Esophagus mucosa (tissue), 1 donor: ENCODE measurements around the gene UFSP1. TPM values are rescaled to one million over a fixed set of nuclear protein-coding genes. Genes with fewer than 3 reads are reported as not detected.

Source experiments
- ATAC-seq: fragments of 200-7000 bp; cut with Tn5 transposase; one replicate; pipeline ENCODE4 v1.9.1; 2020
- total RNA-seq: library from RNA; stranded (reverse); gene quantifications from one replicate; pipeline ENCODE4 v1.2.4, GENCODE V29; 2023
- donor health status: DM: yes; HTN: yes; CAD: no.

Gene UFSP1
- total RNA-seq, 1 donor from 2014 or later, result 2.1 TPM

- no peak for ATAC-seq
These were observed 8.9 kb downstream of the UFSP1 start for GRCh38 chr7:100880645-100881044.

- no peak for ATAC-seq
These were observed 9.7 kb downstream of the UFSP1 start for GRCh38 chr7:100879685-100880261.

DNA sequence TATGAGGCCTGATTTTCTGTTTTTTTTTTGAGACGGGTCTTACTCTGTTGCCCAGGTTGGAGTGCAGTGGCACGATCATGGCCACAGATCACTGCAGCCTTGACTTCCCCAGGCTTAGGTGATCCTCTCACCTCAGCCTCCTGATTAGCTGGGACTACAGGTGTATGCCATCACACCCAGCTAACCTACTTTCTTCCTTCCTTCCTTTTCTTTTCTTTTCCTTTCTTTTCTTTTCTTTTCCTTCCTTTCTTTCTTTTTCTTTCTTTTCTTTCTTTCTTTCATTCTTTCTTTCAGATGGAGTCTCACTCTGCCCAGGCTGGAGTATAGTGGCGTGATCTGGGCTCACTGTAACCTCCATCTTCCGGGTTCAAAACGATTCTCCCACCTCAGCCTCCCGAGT, 10.8 kb downstream of the UFSP1 start:
- ATAC-seq, result no peak

DNA sequence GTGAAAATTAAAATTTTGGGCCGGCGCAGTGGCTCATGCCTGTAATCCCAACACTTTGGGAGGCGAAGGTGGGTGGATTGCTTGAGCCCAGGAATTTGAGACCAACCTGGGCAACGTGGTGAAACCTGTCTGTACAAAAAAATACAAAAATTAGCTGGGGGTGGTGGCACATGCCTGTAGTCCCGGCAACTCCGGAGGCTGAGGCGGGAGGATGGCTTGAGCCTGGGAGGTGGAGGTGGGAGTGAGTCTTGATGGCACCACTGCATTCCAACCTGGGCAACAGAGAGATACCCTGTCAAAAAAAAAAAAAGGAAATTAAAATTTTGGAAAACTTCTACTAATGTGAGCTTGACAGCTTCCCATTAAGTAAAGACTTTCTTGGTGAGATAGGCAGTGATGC, 11.5 kb downstream of the UFSP1 start:
- no peak for ATAC-seq

DNA sequence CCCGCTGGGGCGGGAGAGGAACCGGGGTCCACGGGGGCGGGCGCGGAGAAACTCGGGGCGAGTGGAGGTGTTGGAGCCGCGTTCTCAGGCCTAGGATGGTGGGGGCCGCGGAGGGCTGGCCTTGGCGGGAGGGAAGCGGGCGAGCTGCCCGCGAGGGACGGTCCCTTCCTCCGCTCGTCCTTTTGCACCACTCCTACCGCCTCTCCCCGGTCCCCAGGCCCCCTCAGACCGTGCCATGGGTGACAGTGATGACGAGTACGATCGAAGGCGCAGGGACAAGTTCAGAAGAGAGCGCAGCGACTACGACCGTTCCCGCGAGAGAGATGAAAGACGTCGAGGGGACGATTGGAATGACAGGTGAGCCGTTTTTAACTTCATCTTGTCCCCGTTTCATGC, 14.2 kb downstream of the UFSP1 start:
- peak; percentile 51 for ATAC-seq

DNA sequence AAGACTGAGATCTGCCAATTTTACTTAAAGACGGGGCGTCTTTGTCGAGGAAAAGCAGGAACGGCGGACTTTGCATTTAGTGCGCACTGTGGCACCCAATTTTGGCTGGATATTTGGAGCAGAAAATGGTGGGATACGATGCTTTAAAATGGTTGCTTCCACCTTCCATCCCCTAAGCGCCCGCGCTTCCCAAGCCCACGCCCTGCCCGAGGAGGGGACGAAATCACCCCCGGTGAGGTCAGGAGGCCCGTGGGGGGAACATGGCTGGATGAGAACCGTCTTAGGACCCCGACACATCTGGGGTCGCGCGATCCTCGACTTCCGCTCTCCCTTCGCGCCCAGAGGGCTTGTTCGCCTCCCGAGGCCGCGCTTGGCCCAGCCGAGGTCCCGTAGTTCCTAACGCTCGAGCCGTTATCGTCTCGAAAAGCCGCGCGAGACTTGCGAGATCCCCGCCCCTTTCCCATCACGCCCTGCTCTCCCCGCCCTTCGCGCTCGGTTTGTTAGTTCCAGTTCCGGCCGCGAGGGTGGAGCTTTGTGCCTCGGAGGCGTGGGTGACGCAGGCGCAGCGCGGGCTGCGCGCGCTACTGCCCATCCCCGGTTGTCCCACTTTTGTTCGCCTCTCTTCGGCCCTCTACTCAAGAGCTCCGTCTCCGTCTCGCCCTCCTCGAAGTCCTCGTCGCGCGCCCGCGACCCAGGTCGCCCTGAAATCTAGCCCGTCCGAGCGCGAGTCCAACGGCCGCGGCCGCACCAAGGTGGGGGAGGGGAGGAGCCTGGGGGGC, 14.7 kb downstream of the UFSP1 start, which contains the start of gene SRRT:
Gene SRRT, plus strand, starts transcription at position 527 of the 779 bp plus-strand sequence. CDS start 488 bp downstream, outside the sequence.
- ATAC-seq, result peak; percentile 97

GRCh38 chr7:100874300-100874576, 15.3 kb downstream of the UFSP1 start:
- no peak for ATAC-seq

GRCh38 chr7:100873599-100874299, 15.8 kb downstream of the UFSP1 start:
- ATAC-seq, result no peak

- ATAC-seq, result no peak
These were observed 21.6 kb downstream of the UFSP1 start for GRCh38 chr7:100867776-100868485.

DNA sequence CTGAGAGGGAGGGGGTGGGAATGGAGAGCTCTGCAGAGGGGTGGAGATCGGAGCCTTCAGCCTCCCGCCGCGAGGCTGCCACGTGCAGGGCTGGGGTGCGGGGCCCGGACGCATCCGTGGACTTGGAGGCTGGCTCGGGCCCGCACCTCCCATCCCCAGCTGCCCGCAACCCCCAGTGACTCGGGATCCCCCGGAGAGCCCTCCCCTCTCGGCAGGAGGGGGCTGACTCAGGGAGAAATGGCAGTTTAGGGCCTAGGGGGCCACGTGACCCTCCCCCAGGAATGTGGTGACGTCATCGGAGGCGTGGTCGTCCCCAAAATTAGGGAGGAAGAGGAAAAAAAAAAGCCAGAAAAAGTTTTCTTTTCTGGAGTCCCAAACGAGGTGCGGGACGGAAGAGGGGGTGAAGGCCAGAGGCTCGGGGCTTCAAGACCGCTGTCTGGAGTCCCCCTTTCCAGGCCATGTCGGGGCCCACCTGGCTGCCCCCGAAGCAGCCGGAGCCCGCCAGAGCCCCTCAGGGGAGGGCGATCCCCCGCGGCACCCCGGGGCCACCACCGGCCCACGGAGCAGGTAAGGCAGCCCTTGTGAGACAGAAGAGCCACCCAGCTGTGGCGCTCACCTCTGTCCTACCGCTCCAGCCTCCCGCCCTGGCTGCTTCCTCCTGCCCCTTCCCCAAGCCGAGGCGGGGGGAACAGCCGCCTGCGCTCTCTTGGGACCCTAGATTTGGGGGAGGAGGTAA, 22.3 kb downstream of the UFSP1 start, which contains the start of gene TRIP6:
Gene TRIP6, plus strand, starts transcription at position 348 of the 736 bp plus-strand sequence. Its CDS starts 111 bp downstream, at position 459.
- peak; percentile 61 for ATAC-seq

DNA sequence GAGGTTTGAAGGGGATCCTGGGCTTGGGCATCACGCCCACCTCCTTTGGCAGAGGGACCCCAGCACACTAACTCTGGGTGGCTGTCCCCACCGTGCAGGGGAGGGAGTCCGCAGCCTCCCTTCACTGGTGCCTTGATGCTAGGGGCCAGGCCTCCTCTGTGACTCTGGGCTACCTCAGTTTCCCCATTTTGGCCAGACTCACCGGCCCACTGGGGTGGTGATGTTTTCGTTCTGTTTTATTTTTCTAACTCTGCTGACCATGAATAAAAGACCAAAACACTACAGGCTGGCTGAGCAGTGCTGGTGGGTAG, 22.8 kb downstream of the UFSP1 start:
- ATAC-seq, result no peak

- peak; percentile 81 for ATAC-seq
These were observed 23.4 kb downstream of the UFSP1 start for GRCh38 chr7:100865938-100866728.

DNA sequence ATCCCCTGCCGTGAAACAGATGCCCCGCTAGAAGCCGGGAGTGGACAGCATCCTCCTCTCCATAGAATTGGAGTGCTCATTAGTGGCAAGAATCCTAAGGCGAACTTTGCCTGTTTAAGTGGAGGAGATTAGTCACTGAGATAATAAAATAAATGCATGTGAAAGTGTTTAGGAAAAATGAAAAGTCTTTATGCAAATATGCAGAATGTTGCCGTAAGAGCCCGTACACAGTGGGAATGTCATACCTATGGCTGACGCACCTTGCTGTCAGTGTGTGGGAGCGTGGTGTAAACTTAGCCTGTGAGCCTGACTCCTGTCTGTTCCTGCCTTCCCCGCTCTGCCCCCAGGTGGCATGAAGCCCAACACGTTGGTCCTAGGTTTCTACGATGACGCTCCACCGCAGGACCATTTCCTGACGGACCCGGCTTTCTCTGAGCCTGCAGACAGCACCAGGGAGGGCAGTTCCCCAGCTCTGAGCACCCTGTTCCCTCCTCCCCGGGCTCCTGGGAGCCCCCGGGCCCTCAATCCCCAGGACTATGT, 24.1 kb downstream of the UFSP1 start:
- ATAC-seq, result peak; percentile 74

DNA sequence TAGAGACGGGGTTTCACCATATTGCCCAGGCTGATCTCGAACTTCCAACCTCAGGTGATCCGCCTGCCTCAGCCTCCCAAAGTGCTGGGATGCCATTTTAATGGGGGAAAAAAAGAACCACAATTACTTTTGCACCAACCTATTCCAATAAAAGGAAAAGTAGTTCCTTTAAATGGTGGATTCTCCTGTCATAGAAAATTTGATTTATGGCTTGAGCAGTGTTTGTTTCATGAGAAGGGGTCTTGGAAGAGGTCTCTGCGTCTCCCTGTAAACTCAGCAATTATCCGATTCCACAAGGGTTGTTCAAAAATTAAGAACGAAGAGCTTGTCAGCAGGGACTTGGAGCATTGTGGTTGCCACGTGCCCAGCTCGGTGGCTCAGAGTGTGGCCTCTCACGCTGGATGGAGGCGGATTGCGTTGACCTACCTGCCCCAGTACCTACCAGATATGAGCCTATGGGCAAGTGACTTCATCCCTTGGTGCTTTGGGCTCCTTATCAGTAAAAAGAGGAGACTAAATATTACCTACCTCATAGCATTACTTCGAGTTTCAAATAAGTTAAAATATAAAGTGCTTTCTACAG, 25.2 kb downstream of the UFSP1 start:
- no peak for ATAC-seq

GRCh38 chr7:100863406-100863950, 26.0 kb downstream of the UFSP1 start:
- no peak for ATAC-seq

DNA sequence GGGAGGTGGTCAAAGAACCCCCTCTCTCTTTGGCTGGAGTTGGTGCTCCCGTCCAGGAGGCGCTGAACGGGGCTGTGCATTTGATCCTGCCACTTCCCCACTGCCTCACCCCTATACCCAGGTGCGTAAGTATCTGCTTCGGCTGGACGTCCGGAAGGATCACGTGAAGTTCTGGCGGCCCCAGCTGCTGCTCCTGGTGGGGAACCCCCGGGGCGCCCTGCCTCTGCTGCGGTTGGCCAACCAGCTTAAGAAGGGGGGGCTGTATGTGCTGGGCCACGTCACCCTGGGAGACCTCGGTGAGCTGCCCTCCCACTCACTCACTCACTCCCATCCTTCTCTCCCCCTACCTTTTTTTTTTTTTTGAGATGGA, 27.9 kb downstream of the UFSP1 start:
- ATAC-seq, result no peak

DNA sequence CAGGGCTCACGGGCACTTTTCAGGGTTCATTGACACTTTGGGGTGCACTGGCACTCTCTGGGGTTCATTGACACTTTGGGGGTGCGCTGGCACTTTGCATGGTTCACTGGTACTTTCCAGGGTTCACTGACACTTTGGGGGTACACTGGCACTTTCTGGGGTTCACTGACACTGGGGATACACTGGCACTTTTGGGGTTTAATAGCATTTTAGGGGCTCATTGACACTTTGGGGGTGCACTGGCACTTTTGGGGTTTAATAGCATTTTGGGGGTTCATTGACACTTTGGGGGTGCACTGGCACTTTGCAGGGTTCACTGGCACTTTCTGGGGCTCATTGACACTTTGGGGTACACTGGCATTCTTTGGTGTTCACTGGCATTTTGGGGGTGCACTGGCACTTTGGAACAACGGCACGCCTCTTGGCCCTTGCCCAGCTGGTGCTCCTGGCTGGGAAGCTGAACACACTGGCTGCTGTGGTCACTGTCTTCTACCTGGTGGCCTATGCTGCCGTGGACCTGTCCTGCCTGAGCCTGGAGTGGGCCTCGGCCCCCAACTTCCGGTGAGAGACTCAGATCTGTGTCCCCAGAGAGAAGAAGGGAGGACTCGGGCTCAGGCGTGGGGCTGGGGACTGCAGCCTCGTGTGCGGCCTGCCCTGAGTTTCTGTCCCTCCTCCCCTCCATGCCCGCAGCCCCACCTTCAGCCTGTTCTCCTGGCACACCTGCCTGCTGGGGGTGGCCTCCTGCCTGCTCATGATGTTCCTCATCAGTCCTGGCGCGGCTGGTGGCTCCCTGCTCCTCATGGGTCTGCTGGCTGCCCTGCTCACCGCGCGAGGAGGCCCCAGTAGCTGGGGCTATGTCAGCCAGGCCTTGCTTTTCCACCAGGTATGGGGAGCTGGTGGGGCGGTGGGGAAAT, 28.6 kb downstream of the UFSP1 start:
- ATAC-seq, result no peak

- ATAC-seq, result no peak
These were observed 29.7 kb downstream of the UFSP1 start for GRCh38 chr7:100859856-100860255.

- no peak for ATAC-seq
These were observed 32.6 kb downstream of the UFSP1 start for GRCh38 chr7:100856871-100857282.

DNA sequence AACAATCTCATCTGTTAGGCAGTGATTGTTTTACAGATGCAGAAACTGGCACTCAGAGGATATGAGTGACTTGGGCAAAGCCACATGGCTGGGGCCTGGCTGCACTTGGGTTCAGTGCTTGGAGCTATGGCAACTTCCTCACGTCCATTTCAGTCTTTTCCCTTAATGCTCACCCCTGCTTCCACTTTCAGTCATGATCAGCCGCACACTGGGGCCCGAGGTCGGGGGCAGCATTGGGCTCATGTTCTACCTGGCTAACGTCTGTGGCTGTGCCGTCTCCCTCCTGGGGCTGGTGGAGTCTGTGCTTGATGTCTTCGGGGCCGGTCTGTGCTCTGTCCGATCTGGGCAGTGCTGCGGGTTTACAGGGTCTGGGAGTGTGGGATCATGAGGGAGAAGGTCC, 34.0 kb downstream of the UFSP1 start:
- no peak for ATAC-seq
